ENCODE results near the gene FUT8.

DNA sequence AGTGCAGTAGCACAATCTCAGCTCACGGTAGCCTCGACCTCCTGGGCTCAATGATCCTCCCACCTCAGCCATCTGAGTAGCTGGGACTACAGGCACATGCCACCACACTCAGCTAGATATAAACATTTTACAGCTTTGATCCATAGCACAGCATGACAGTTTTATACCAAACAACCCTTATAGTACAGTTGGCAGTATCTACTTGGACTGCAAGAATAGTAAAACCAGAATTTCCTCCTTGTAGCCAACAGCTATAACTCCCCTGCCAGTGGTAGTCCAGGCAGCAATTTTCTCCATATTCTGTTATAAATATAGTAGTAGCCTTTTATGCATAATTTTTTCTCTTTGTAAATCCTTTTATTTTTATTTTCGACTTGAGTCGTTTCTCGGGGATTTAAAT is 317.0 kb downstream of the FUT8 start:
- TF ChIP-seq ESRRG (CRISPR knock-in tag; IDR thresholded peaks at IDR 0.05) (no peak), TSHZ2 (CRISPR knock-in tag; IDR thresholded peaks at IDR 0.05) (no peak), TOX (CRISPR knock-in tag; IDR thresholded peaks at IDR 0.05; ENCODE audit: borderline replicate concordance) (no peak), OSR1 (CRISPR knock-in tag; IDR thresholded peaks at IDR 0.05) (no peak), RARB (CRISPR knock-in tag; IDR thresholded peaks at IDR 0.05) (no peak), POU6F1 (CRISPR knock-in tag; IDR thresholded peaks at IDR 0.05; ENCODE audit: borderline replicate concordance, low read depth) (no peak)
- TF ChIP-seq, protein P1, sequence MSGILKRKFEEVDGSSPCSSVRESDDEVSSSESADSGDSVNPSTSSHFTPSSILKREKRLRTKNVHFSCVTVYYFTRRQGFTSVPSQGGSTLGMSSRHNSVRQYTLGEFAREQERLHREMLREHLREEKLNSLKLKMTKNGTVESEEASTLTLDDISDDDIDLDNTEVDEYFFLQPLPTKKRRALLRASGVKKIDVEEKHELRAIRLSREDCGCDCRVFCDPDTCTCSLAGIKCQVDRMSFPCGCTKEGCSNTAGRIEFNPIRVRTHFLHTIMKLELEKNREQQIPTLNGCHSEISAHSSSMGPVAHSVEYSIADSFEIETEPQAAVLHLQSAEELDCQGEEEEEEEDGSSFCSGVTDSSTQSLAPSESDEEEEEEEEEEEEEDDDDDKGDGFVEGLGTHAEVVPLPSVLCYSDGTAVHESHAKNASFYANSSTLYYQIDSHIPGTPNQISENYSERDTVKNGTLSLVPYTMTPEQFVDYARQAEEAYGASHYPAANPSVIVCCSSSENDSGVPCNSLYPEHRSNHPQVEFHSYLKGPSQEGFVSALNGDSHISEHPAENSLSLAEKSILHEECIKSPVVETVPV (CRISPR knock-in tag; IDR thresholded peaks at IDR 0.05): no peak
